Caco-2 (cell line): Measurements from ENCODE around the gene ANKRD9. TPM values are rescaled to one million over a fixed set of nuclear protein-coding genes. Genes with fewer than 3 reads are reported as not detected.
A peak's percentile ranks its signal among the peaks of the same experiment; 100 is the strongest.
"Not testable (repeated sequence)": the region's sequence is repeated elsewhere in the genome, so short reads cannot be mapped to it uniquely, and the experiment has no call there.

Experiments used
- BruUV-seq: library from RNA; stranded (reverse); fragments of 400-500 nt; replicated peaks from 2 replicates; lab custom pipeline; 2021; lab: Mats Ljungman, UMichigan
- CTCF ChIA-PET: fragments of 300-600 bp; sonication (Branson Sonifier 250); formaldehyde crosslinking; loops from one replicate; lab custom pipeline; 2022; ENCODE audit warnings: antibody characterized with exemption; lab: Charles Lee
- POLR2A ChIA-PET: fragments of 300-600 bp; sonication (Branson Sonifier 250); formaldehyde crosslinking; loops from one replicate; lab custom pipeline; 2022; ENCODE audit warnings: antibody characterized with exemption; lab: Charles Lee
- DNase-seq, 2 experiments: peaks; one replicate each; pipeline versions ENCODE4 v3.0.0 to v3.0.0-alpha.2; 2020 to 2022
- H3K27me3 ChIP-seq: replicated peaks from 2 replicates; pipeline ENCODE4 v1.6.0; 2011; ENCODE audit warnings: low read length; ENCODE audit not compliant: control insufficient read depth, insufficient read depth
- H3K36me3 ChIP-seq: 2 replicates; pipeline ENCODE4 v1.5.1; 2011; ENCODE audit warnings: low read length; ENCODE audit not compliant: control insufficient read depth, insufficient read depth
- H3K4me1 ChIP-seq: fragments of 250-450 bp; sonication (Bioruptor Pico); 2 replicates; pipeline ENCODE4 v1.5.1; 2020; ENCODE audit warnings: mild to moderate bottlenecking
- H3K4me3 ChIP-seq: 2 replicates; pipeline ENCODE4 v1.5.1; 2011; ENCODE audit warnings: low read depth, mild to moderate bottlenecking, control low read depth, low read length
- H3K9me3 ChIP-seq: fragments of 250-450 bp; sonication (Bioruptor Pico); 2 replicates; pipeline ENCODE4 v1.5.1; 2020; ENCODE audit warnings: mild to moderate bottlenecking, moderate library complexity
- H3K27ac Mint-ChIP-seq: one replicate; pipeline ENCODE4 v1.8.0; 2022; ENCODE audit warnings: mixed read lengths; ENCODE audit not compliant: unreplicated experiment
- H3K27me3 Mint-ChIP-seq: one replicate; pipeline ENCODE4 v1.8.0; 2022; ENCODE audit warnings: mixed read lengths; ENCODE audit not compliant: insufficient read depth, unreplicated experiment
- H3K36me3 Mint-ChIP-seq: one replicate; pipeline ENCODE4 v1.8.0; 2022; ENCODE audit warnings: mild to moderate bottlenecking, mixed read lengths; ENCODE audit not compliant: insufficient read depth, unreplicated experiment
- H3K4me1 Mint-ChIP-seq: one replicate; pipeline ENCODE4 v1.8.0; 2022; ENCODE audit warnings: low read depth, mixed read lengths; ENCODE audit not compliant: unreplicated experiment
- H3K4me3 Mint-ChIP-seq: one replicate; pipeline ENCODE4 v1.8.0; 2022; ENCODE audit warnings: mild to moderate bottlenecking, moderate library complexity, mixed read lengths; ENCODE audit not compliant: unreplicated experiment
- H3K9me3 Mint-ChIP-seq: one replicate; pipeline ENCODE4 v1.8.0; 2022; ENCODE audit warnings: mixed read lengths; ENCODE audit not compliant: unreplicated experiment
- CTCF ChIP-seq, 2 experiments: fragments of 200-600 bp in 1 of 2; IDR thresholded peaks; 1 replicate in 1 of 2; 2 replicates in 1 of 2; pipeline versions ENCODE4 v1.5.1 to v1.8.0; 2011 to 2022; ENCODE audit warnings: antibody characterized with exemption in 1 of 2, control low read depth in 1 of 2, inconsistent platforms in 1 of 2, low read depth in 1 of 2, low read length in 1 of 2, mild to moderate bottlenecking in 1 of 2, moderate library complexity in 1 of 2; ENCODE audit not compliant: insufficient read depth in 1 of 2, severe bottlenecking in 1 of 2, unreplicated experiment in 1 of 2
- intact Hi-C: fragments of 100-400 bp; cut with micrococcal nuclease; formaldehyde crosslinking; loops from one replicate; pipeline ENCODE4 v1.10.0; 2022; ENCODE audit not compliant: unreplicated experiment
- total RNA-seq: library from RNA; stranded (reverse); gene quantifications from 2 replicates; pipeline ENCODE4 v1.2.3, GENCODE V29; 2022

ANKRD9 gene
- total RNA-seq, 1 experiment from 2014 or later: 15.0 TPM

- H3K4me1 ChIP-seq: peaks cover 15% of the 10 kb centered on the region
- H3K27ac Mint-ChIP-seq: no peak overlapping the region
These were observed 32.2 kb upstream of the ANKRD9 start for GRCh38 chr14:102541771-102542170.

GRCh38 chr14:102541029-102541491 is 31.5 kb upstream of the ANKRD9 start:
- peaks cover 18% of the 10 kb centered on the region for H3K4me1 ChIP-seq
- H3K36me3 Mint-ChIP-seq, H3K4me3 ChIP-seq, BruUV-seq, H3K27me3 Mint-ChIP-seq, H3K9me3 Mint-ChIP-seq, H3K27me3 ChIP-seq, H3K4me3 Mint-ChIP-seq, H3K27ac Mint-ChIP-seq, H3K9me3 ChIP-seq, DNase-seq, H3K36me3 ChIP-seq, intact Hi-C loops, H3K4me1 Mint-ChIP-seq: not testable (repeated sequence)
- CTCF ChIA-PET: interaction anchor here (1.1 kb wide), 1 partner anchor 16 kb away, joined by 4 read pairs; no protein-coding TSS in a partner anchor
- POLR2A ChIA-PET: interaction anchor here (0.7 kb wide), 1 partner anchor 224 kb away, joined by 10 read pairs; no protein-coding TSS in a partner anchor

More at GRCh38 chr14:102541771-102542170, 32.2 kb upstream of the ANKRD9 start:
- no peaks in the 10 kb centered on the region for H3K9me3 Mint-ChIP-seq
- peak in 1 of 2 experiments; percentile 29 for DNase-seq
- POLR2A ChIA-PET: no interaction called here
- BruUV-seq: no TSS peak
- Histone ChIP-seq H3K9me3 (no peaks in the 10 kb centered on the region), H3K27me3 (no peaks in the 10 kb centered on the region), H3K36me3 (no peaks in the 10 kb centered on the region), H3K4me3 (no peak overlapping the region)
- no peaks in the 10 kb centered on the region for H3K27me3 Mint-ChIP-seq
- intact Hi-C loops: no loop called here
- CTCF ChIA-PET: interaction anchor here (1.1 kb wide), 1 partner anchor 17 kb away, joined by 4 read pairs; no protein-coding TSS in a partner anchor
- TF ChIP-seq CTCF (IDR thresholded peaks at IDR 0.05; ENCODE audit: insufficient read depth in 1 of 2, low read depth in 1 of 2, low read length in 1 of 2, severe bottlenecking in 1 of 2, unreplicated experiment in 1 of 2): no peak
- H3K4me1 Mint-ChIP-seq: peaks cover 6% of the 10 kb centered on the region
- H3K36me3 Mint-ChIP-seq: no peaks in the 10 kb centered on the region
- H3K4me3 Mint-ChIP-seq: no peak overlapping the region

GRCh38 chr14:102540315-102541028 is 30.9 kb upstream of the ANKRD9 start:
- Mint-ChIP-seq H3K27me3 (no peaks in the 10 kb centered on the region), H3K27ac (no peak overlapping the region), H3K36me3 (no peaks in the 10 kb centered on the region), H3K4me1 (peaks cover 6% of the 10 kb centered on the region), H3K4me3 (no peak overlapping the region), H3K9me3 (no peaks in the 10 kb centered on the region)
- Histone ChIP-seq H3K4me1 (peaks cover 18% of the 10 kb centered on the region), H3K9me3 (no peaks in the 10 kb centered on the region), H3K4me3 (no peak overlapping the region), H3K36me3 (no peaks in the 10 kb centered on the region), H3K27me3 (no peaks in the 10 kb centered on the region)
- no peak for TF ChIP-seq CTCF (IDR thresholded peaks at IDR 0.05; ENCODE audit: insufficient read depth in 1 of 2, low read depth in 1 of 2, low read length in 1 of 2, severe bottlenecking in 1 of 2, unreplicated experiment in 1 of 2)
- intact Hi-C loops: no loop called here
- BruUV-seq: no TSS peak
- no peak for DNase-seq
- ChIA-PET CTCF (no interaction called here), POLR2A (interaction anchor here (0.7 kb wide), 1 partner anchor 224 kb away, joined by 10 read pairs; no protein-coding TSS in a partner anchor)
